ENCODE data around the gene ST6GAL2. TPM values are rescaled to one million over a fixed set of nuclear protein-coding genes. Genes with fewer than 3 reads are reported as not detected.

The ST6GAL2 gene
- total RNA-seq, 1 donor from 2014 or later: 19.4 TPM

- no peak overlapping the region for H3K4me3 Mint-ChIP-seq
- no peak for TF ChIP-seq CTCF (IDR thresholded peaks at IDR 0.05; ENCODE audit: unreplicated experiment)
- H3K27ac Mint-ChIP-seq: no peak overlapping the region
- no peak for DNase-seq (ENCODE audit: low spot score in 2 of 2, unreplicated experiment in 2 of 2)
- peaks cover 1% of the 10 kb centered on the region for H3K36me3 Mint-ChIP-seq
- peaks cover 7% of the 10 kb centered on the region for H3K4me1 Mint-ChIP-seq
- H3K27me3 Mint-ChIP-seq (ENCODE audit: low read depth): no peaks in the 10 kb centered on the region
- H3K9me3 Mint-ChIP-seq: no peaks in the 10 kb centered on the region
Observed at GRCh38 chr2:106804161-106804560, 81.8 kb downstream of the ST6GAL2 start.

- TF ChIP-seq CTCF (IDR thresholded peaks at IDR 0.05; ENCODE audit: unreplicated experiment): no peak
- no peak overlapping the region for H3K27ac Mint-ChIP-seq
Observed at GRCh38 chr2:106800976-106801655, 84.9 kb downstream of the ST6GAL2 start.

DNA sequence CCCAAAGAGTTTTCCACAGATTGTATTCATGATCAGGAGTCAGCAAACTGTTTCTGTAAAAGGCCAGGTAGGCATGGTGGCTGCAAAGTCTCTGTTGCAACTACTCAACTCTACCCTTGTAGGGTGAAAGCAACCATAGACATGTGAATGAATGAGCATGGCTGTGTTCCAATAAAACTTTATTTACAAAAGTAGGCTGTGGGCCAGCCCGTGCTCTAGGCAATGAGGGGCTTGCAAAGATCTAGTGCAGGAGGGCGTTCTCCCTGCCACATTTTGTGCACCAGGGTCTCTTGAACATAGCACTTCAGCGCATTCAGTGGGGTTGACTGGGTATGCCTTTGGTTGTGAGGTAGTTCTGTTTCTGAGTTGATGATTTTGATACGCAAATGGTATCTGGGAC, 85.8 kb downstream of the ST6GAL2 start:
- Mint-ChIP-seq H3K27ac (no peak overlapping the region), H3K9me3 (no peaks in the 10 kb centered on the region), H3K4me1 (peaks cover 2% of the 10 kb centered on the region), H3K36me3 (no peaks in the 10 kb centered on the region), H3K27me3 (ENCODE audit: low read depth) (no peaks in the 10 kb centered on the region), H3K4me3 (no peak overlapping the region)
- TF ChIP-seq CTCF (IDR thresholded peaks at IDR 0.05; ENCODE audit: unreplicated experiment): no peak
- DNase-seq (ENCODE audit: low spot score in 2 of 2, unreplicated experiment in 2 of 2): no peak

More at GRCh38 chr2:106800976-106801655, 84.9 kb downstream of the ST6GAL2 start:
- Mint-ChIP-seq H3K36me3 (no peaks in the 10 kb centered on the region), H3K9me3 (no peaks in the 10 kb centered on the region), H3K27me3 (ENCODE audit: low read depth) (no peaks in the 10 kb centered on the region), H3K4me3 (no peak overlapping the region), H3K4me1 (peaks cover 7% of the 10 kb centered on the region)
- DNase-seq (ENCODE audit: low spot score in 2 of 2, unreplicated experiment in 2 of 2): no peak

- Mint-ChIP-seq H3K4me3 (no peak overlapping the region), H3K4me1 (no peaks in the 10 kb centered on the region), H3K9me3 (no peaks in the 10 kb centered on the region), H3K27me3 (ENCODE audit: low read depth) (no peaks in the 10 kb centered on the region), H3K36me3 (no peaks in the 10 kb centered on the region), H3K27ac (no peak overlapping the region)
- no peak for DNase-seq (ENCODE audit: low spot score in 2 of 2, unreplicated experiment in 2 of 2)
- no peak for TF ChIP-seq CTCF (IDR thresholded peaks at IDR 0.05; ENCODE audit: unreplicated experiment)
Observed at GRCh38 chr2:106798826-106799552, 87.0 kb downstream of the ST6GAL2 start.

DNA sequence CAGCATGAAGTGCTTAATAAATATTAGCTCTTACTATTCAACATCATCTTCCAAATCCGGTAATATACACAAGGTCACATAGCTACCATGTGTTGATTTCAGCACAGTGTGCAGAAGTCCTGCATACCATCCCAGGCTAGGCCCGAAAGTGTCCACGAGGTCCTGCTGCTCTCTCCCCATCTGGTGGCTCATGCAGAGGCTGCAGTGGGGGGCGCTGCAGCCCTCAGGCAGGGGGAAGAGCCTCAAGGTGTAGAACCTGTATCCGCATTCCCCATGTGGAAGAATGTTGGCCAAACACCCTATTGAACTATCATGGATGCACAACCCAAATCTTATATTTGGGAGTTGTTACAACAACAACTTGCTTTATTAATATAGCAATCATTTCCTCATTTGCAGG, 88.5 kb downstream of the ST6GAL2 start:
- TF ChIP-seq CTCF (IDR thresholded peaks at IDR 0.05; ENCODE audit: unreplicated experiment): no peak
- Mint-ChIP-seq H3K36me3 (no peaks in the 10 kb centered on the region), H3K4me3 (no peak overlapping the region), H3K9me3 (no peaks in the 10 kb centered on the region), H3K27me3 (ENCODE audit: low read depth) (no peaks in the 10 kb centered on the region), H3K4me1 (no peaks in the 10 kb centered on the region), H3K27ac (no peak overlapping the region)
- DNase-seq (ENCODE audit: low spot score in 2 of 2, unreplicated experiment in 2 of 2): no peak

All from mesothelial cell of epicardium (in vitro differentiated cells).